Inflammatory macrophage (primary cell): ENCODE results near the gene MAP3K4.

Experiments
- DNase-seq, 2 donors: peaks; one replicate each; pipeline ENCODE4 v3.0.0-alpha.2; 2020 to 2022

MAP3K4 gene

GRCh38 chr6:161000632-161001031 lies 9.1 kb downstream of the MAP3K4 start:
- no peak for DNase-seq

DNA sequence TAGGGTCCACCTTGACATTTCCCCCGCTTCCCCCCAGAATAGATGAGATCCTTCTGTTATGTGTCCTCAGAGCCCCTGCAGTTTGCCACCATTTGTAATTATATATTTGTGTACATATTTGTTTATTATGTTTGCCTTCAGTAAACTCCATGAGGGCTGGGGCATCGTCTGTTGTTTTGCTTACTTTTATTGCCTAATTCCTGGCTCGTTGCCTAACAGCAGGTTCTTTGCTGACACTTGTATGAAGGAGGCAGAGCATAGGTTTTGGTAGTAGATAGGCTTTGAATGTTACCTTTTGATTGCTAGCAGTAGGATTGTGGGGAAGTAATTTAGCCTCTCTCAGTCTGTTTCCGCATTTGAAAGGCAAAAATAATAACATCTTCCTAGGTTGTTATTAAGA lies 9.9 kb downstream of the MAP3K4 start:
- peak in 1 of 2 donors; percentile 5 for DNase-seq

GRCh38 chr6:161003336-161003735 lies 11.8 kb downstream of the MAP3K4 start:
- no peak for DNase-seq

DNA sequence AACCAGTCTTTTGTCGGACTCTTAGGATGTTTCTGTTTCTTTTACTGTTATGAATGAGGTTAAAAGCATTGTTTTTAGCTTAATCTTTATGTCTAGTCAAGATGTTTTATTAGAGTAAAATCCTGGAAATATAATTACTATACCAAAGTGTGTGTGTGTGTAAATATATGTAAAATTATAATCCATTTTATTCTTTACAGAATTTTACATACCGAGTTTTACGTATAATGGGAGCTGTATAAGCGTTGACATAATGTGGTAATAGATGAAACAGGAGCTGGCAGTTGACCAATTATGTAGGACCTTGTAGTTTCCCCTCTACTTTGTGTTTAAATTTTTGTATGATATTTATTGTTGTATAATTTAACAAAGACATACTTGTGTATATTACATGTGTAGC lies 16.7 kb downstream of the MAP3K4 start:
- DNase-seq: no peak

DNA sequence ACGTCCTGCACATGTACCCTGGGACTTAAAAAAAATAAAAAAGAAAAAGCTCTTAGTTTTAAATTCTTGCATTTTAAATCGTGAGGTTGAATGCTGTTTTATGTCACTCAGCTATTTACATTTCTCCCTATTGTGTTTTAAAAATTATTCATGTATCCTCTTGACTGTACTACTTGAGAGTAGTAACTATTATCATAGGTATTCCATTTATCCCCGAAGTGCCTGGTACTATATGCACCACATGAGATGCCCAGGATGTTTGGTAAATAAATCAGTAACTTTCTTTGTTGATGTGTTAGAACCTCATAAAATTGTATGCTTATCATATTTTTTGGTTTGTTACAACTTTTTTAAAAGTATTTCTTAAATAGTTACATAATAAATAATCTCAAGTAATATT lies 18.4 kb downstream of the MAP3K4 start:
- no peak for DNase-seq

- no peak for DNase-seq
These were observed 18.8 kb downstream of the MAP3K4 start for GRCh38 chr6:161010418-161010817.

DNA sequence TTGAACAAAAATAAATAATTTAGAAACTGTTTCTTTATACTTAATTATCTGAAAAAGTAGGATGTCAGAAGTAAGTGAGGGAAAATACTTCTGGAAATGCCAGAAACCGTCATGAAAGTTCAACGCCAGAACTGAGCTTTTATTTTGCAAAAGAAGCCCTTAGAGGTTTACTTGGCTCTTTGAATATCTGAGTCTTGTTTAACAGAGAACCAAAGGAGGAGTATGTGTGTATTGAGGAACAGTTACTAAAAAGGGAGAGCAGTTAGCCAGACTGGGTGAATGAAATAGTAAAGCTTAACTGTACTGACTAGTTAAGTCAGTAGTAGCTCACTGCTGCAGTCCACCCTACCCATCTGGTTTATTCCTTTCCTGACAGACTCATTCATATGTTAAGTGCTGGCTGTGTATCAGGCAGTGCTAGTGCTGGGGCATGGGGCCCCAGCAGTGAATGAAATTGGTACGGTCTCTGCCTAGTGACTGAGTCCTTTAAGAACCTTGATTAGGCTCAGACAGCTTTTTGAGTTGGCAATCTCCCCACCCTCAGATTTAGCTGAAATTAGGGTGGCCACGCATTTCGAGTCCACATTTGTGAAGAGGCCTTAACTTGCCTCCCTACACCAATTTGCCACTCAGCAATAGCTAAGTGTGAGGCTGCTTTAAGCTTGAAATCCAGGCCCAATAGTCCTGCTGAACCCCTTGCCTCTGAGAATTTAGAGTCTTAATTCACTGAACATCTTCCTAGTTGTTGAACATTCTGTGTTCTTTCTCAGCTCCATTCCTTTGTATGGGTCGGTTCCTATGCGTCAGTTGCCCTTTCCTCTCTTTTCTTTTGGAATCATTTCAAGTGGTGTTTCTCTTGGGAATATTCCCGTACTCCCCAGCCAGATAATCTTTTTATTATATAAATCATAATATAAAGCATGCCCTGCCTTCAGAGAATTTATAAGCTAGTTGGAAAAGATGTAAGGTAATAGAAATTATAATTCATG lies 20.2 kb downstream of the MAP3K4 start:
- DNase-seq: no peak

- peak; percentile 14 to 48 for DNase-seq
These were observed 22.1 kb downstream of the MAP3K4 start for GRCh38 chr6:161013695-161014094.

- DNase-seq: no peak
These were observed 26.4 kb downstream of the MAP3K4 start for GRCh38 chr6:161017766-161018564.

DNA sequence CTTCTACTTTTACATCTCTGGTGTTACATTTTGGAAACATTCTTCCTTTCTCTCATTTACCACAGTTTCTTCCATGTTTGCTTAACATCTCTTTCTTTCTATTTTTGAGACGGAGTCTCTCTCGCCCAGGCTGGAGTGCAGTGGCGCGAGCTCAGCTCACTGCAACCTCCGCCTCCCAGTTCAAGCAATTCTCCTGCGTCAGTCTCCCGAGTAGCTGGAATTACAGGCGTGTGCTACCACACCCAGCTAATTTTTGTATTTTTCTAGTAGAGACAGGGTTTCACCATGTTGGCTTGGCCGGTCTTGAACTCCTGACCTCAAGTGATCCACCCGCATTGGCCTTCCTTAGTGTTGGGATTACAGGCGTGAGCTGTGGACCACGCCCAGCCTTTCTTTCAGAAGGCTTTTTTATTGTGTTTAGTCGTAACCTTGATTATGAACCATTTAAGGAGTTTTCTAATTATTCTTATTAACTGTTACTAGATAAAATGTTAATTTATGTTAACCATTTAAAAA lies 27.8 kb downstream of the MAP3K4 start:
- DNase-seq: no peak

- DNase-seq: no peak
These were observed 30.0 kb downstream of the MAP3K4 start for GRCh38 chr6:161021543-161021942.

- no peak for DNase-seq
These were observed 30.6 kb downstream of the MAP3K4 start for GRCh38 chr6:161021998-161022743.

DNA sequence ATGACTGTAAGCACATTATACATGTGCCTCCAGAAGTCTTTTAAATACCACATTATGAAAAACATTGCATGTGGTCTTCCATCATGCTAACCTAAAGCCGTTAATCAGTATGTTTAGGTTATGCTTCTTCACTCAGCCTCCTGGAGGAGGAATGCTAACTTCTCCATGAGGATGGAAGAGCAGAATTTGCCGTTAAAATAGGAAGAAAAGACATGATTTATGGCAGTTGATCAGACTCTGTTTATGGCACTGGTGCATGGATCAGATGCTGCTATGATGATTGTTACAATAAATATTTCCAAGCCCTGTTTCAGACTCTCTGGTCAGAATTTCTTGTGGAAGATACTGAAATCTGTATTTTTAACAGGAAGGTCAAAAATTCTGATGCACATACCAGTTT lies 31.7 kb downstream of the MAP3K4 start:
- no peak for DNase-seq

DNA sequence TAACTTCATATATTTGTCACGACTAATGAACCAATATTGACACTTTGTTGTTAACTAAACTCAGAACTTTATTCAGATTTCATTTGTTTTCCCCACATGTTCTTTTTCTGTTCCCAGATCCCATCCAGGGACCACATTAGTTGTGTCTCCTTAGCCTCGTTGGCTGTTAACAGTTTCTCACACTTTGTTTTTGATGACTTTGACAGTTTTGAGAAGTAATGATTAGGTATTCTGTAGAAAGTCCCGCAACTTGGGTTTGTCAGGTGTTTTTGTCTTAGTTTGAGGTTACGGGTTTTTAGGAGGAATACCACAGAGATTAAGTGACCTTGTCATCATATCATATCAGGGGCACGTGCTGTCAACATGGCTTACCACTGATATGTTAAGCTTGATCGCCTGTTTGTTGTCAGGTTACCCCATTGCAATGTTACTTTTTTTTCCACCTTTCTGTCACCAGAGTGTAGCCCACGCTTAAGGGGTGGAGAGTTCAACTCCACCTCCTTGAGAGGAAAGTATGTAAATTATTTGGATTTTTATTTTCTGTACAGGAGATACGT lies 32.9 kb downstream of the MAP3K4 start:
- DNase-seq: no peak

GRCh38 chr6:161027385-161027784 lies 35.8 kb downstream of the MAP3K4 start:
- DNase-seq: no peak

DNA sequence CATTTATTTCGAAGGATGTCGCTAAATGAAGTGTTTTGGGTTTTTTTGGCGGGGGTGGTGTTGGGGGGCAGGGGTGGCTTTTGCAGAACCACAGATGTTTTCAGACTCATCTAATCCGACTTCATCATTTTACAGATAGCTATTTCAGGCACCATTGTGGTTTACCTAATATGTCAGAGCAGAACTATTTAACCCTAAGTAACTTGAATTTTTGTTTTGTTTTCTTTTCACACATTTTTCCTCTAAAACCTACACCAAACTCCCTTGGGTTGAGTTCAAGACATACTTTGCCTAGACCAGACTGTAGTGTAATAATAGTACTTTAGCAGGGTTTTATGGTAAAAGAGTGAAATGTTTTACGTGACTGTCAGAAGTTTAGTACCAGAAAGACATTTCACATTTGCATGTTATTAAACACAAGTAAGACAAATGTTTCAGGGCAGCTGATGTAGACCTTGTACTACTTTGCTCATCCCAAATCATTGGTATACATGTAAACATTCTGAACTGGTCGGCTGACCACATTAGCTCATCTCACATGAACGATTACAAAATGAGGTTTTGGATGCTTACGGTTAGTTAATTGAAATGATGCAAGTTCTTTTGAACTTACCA lies 37.7 kb downstream of the MAP3K4 start:
- DNase-seq: peak; percentile 62 to 66

- DNase-seq: no peak
These were observed 40.3 kb downstream of the MAP3K4 start for GRCh38 chr6:161031721-161032495.

GRCh38 chr6:161033667-161034066 lies 42.1 kb downstream of the MAP3K4 start:
- no peak for DNase-seq

- DNase-seq: peak in 1 of 2 donors; percentile 8
These were observed 43.8 kb downstream of the MAP3K4 start for GRCh38 chr6:161035182-161035980.

DNA sequence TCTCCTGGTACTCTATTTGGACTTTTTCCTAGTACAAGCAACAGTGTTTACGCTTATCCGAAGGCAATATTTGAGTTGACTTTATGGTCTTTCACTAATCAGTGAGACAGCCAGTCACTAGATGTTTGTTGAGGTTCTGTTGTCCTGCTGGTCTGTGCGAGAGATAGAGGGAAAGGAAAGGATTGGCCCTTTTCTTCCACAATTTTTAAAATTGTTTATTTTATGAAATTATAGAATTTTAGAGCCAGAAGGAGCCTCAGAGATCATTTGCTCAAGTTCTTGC lies 44.4 kb downstream of the MAP3K4 start:
- DNase-seq: no peak
